Vagina (tissue), 2 donors: Measurements from ENCODE around the gene MCEE.

ENCODE experiments used
- CTCF ChIP-seq, 3 experiments: fragments of 450-650 bp in 2 of 3; fragments of 200-600 bp in 1 of 3; sonication (generic) in 1 of 3; IDR thresholded peaks; one replicate each; pipeline ENCODE4 v1.5.1; 2017 to 2019; ENCODE audit warnings: antibody characterized with exemption in 3 of 3, mild to moderate bottlenecking in 2 of 3, moderate library complexity in 2 of 3
- POLR2A ChIP-seq, 2 donors: fragments of 450-650 bp; IDR thresholded peaks; one replicate each; pipeline ENCODE4 v1.6.1; 2017; ENCODE audit warnings: antibody characterized with exemption in 2 of 2, mild to moderate bottlenecking in 2 of 2, moderate library complexity in 2 of 2
- POLR2AphosphoS5 ChIP-seq, 2 donors: sonication (generic); formaldehyde crosslinking; IDR thresholded peaks; one replicate each; pipeline ENCODE4 v1.9.0; 2017; ENCODE audit warnings: antibody characterized with exemption in 2 of 2, mild to moderate bottlenecking in 2 of 2, low read depth in 1 of 2; ENCODE audit not compliant: insufficient read depth in 1 of 2

- TF ChIP-seq CTCF (IDR thresholded peaks at IDR 0.05) (no peak), POLR2A (IDR thresholded peaks at IDR 0.05) (no peak), POLR2AphosphoS5 (IDR thresholded peaks at IDR 0.05; ENCODE audit: insufficient read depth in 1 of 2, low read depth in 1 of 2) (no peak)
Measured at GRCh38 chr2:71156573-71156972, 26.5 kb upstream of the MCEE start.
